ENCODE measurements around the gene TMEM38B. TPM values are rescaled to one million over a fixed set of nuclear protein-coding genes. Genes with fewer than 3 reads are reported as not detected.

The TMEM38B gene
- total RNA-seq, 2 experiments from 2014 or later, result 15.9 to 22.5 TPM

GRCh38 chr9:105818903-105819302 lies 124.6 kb downstream of the TMEM38B start:
- Histone ChIP-seq H3K9me2 (ENCODE audit: insufficient read depth, low read length) (no peaks in the 10 kb centered on the region), H3K9me3 (ENCODE audit: low read length) (no peaks in the 10 kb centered on the region), H3K4me2 (ENCODE audit: low read length) (no peak overlapping the region), H3K79me2 (ENCODE audit: insufficient read depth, low read depth, low read length) (no peaks in the 10 kb centered on the region), H3K27ac (ENCODE audit: low read depth, low read length, poor library complexity, severe bottlenecking) (no peak overlapping the region), H3K4me1 (ENCODE audit: insufficient read depth, low read length, poor library complexity, severe bottlenecking) (no peaks in the 10 kb centered on the region), H3K36me3 (ENCODE audit: insufficient read depth, low read length) (no peaks in the 10 kb centered on the region), H4K20me1 (ENCODE audit: insufficient read depth, low read length) (no peaks in the 10 kb centered on the region), H3K4me3 (ENCODE audit: low read depth, low read length, poor library complexity, severe bottlenecking) (no peak overlapping the region), H2AFZ (ENCODE audit: low read length) (no peak overlapping the region)
- BruUV-seq (replicated peaks), result no TSS peak
- ChIA-PET POLR2A (no interaction called here), CTCF (ENCODE audit: unreplicated experiment) (no interaction called here)
- intact Hi-C loops (cut with micrococcal nuclease; ENCODE audit: unreplicated experiment), result no loop called here
- TF ChIP-seq EZH2phosphoT487 (IDR thresholded peaks at IDR 0.05; ENCODE audit: borderline replicate concordance, low read depth, low read length), result no peak
- TF ChIP-seq, protein P1, sequence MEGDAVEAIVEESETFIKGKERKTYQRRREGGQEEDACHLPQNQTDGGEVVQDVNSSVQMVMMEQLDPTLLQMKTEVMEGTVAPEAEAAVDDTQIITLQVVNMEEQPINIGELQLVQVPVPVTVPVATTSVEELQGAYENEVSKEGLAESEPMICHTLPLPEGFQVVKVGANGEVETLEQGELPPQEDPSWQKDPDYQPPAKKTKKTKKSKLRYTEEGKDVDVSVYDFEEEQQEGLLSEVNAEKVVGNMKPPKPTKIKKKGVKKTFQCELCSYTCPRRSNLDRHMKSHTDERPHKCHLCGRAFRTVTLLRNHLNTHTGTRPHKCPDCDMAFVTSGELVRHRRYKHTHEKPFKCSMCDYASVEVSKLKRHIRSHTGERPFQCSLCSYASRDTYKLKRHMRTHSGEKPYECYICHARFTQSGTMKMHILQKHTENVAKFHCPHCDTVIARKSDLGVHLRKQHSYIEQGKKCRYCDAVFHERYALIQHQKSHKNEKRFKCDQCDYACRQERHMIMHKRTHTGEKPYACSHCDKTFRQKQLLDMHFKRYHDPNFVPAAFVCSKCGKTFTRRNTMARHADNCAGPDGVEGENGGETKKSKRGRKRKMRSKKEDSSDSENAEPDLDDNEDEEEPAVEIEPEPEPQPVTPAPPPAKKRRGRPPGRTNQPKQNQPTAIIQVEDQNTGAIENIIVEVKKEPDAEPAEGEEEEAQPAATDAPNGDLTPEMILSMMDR (conservative IDR thresholded peaks at IDR 0.05; ENCODE audit: low read length), result no peak
- DNase-seq (ENCODE audit: low spot score), result no peak

GRCh38 chr9:105822814-105823213 lies 128.5 kb downstream of the TMEM38B start:
- no peak for DNase-seq (ENCODE audit: low spot score)
- TF ChIP-seq, protein P1 (conservative IDR thresholded peaks at IDR 0.05; ENCODE audit: low read length), result no peak
- TF ChIP-seq EZH2phosphoT487 (IDR thresholded peaks at IDR 0.05; ENCODE audit: borderline replicate concordance, low read depth, low read length), result no peak
- intact Hi-C loops (cut with micrococcal nuclease; ENCODE audit: unreplicated experiment), result no loop called here
- no peaks in the 10 kb centered on the region for H4K20me1 ChIP-seq (ENCODE audit: insufficient read depth, low read length)
- ChIA-PET CTCF (ENCODE audit: unreplicated experiment) (no interaction called here), POLR2A (no interaction called here)
- H3K79me2 ChIP-seq (ENCODE audit: insufficient read depth, low read depth, low read length), result no peaks in the 10 kb centered on the region
- H3K4me2 ChIP-seq (ENCODE audit: low read length), result no peak overlapping the region
- no TSS peak for BruUV-seq (replicated peaks)
- H3K36me3 ChIP-seq (ENCODE audit: insufficient read depth, low read length), result no peaks in the 10 kb centered on the region
- no peak overlapping the region for H3K27ac ChIP-seq (ENCODE audit: low read depth, low read length, poor library complexity, severe bottlenecking)
- H3K9me3 ChIP-seq (ENCODE audit: low read length), result no peaks in the 10 kb centered on the region
- no peaks in the 10 kb centered on the region for H3K4me1 ChIP-seq (ENCODE audit: insufficient read depth, low read length, poor library complexity, severe bottlenecking)
- H3K9me2 ChIP-seq (ENCODE audit: insufficient read depth, low read length), result no peaks in the 10 kb centered on the region
- H2AFZ ChIP-seq (ENCODE audit: low read length), result no peak overlapping the region
- H3K4me3 ChIP-seq (ENCODE audit: low read depth, low read length, poor library complexity, severe bottlenecking), result no peak overlapping the region

Other genes with a start within 250 kb of the TMEM38B start
- gene FSD1L, start 246.5 kb upstream of the TMEM38B start, total RNA-seq (2014; rRNA removed; shearing (Covaris generic)), result 3.1 and 4.4 TPM in 2 replicates
- 7.9 and 8.5 TPM in 2 replicates for gene FSD1L, start 246.5 kb upstream of the TMEM38B start, total RNA-seq (2022)
- gene FKTN, start 136.4 kb upstream of the TMEM38B start, total RNA-seq (2014; rRNA removed; shearing (Covaris generic)), result 8.1 and 10.7 TPM in 2 replicates
- gene FKTN, start 136.4 kb upstream of the TMEM38B start, total RNA-seq (2022), result 17.3 and 19.1 TPM in 2 replicates
- gene TAL2, start 32.1 kb upstream of the TMEM38B start, total RNA-seq (2014; rRNA removed; shearing (Covaris generic)), result not detected in 2 replicates
- not detected in 2 replicates for gene TAL2, start 32.1 kb upstream of the TMEM38B start, total RNA-seq (2022)